HFFc6 (cell line): Measurements from ENCODE around the gene SHB. TPM values are rescaled to one million over a fixed set of nuclear protein-coding genes. Genes with fewer than 3 reads are reported as not detected.

ENCODE experiments used
- DNase-seq: peaks from one replicate; pipeline ENCODE4 v3.0.0-alpha.2; 2018
- H3K27ac Mint-ChIP-seq: 2 replicates; pipeline ENCODE4 v1.8.0; 2020; ENCODE audit warnings: mild to moderate bottlenecking, mixed read lengths
- H3K27me3 Mint-ChIP-seq: 2 replicates; pipeline ENCODE4 v1.8.0; 2021; ENCODE audit warnings: mild to moderate bottlenecking, moderate library complexity, mixed read lengths; ENCODE audit not compliant: insufficient read depth
- H3K36me3 Mint-ChIP-seq: 2 replicates; pipeline ENCODE4 v1.8.0; 2021; ENCODE audit warnings: low read depth, mixed read lengths
- H3K4me1 Mint-ChIP-seq: 2 replicates; pipeline ENCODE4 v1.8.0; 2020; ENCODE audit warnings: low read depth, mixed read lengths
- H3K4me3 Mint-ChIP-seq: 2 replicates; pipeline ENCODE4 v1.8.0; 2020; ENCODE audit warnings: mild to moderate bottlenecking, moderate library complexity, mixed read lengths
- H3K9me3 Mint-ChIP-seq: 2 replicates; pipeline ENCODE4 v1.8.0; 2020; ENCODE audit warnings: mild to moderate bottlenecking, mixed read lengths
- total RNA-seq, 6 experiments: library from RNA; stranded (reverse); fragmentation: NEBNext Ultra II Directional; extraction: Animal tissue kit (Norgen Biotek cat#: 25700); gene quantifications; 2 replicates in 1 of 6; 3 replicates in 5 of 6; pipeline ENCODE4 v1.2.3, GENCODE V29; 2021
- TF ChIP-seq, protein P1 (sequence below): fragments of 200-600 bp; sonication (generic); IDR thresholded peaks from 2 replicates; pipeline ENCODE4 v1.5.0; 2021; ENCODE audit warnings: antibody characterized with exemption, mild to moderate bottlenecking

SHB gene
- total RNA-seq, 6 experiments from 2014 or later = 26.8 to 29.8 (median 28.6) TPM

DNA sequence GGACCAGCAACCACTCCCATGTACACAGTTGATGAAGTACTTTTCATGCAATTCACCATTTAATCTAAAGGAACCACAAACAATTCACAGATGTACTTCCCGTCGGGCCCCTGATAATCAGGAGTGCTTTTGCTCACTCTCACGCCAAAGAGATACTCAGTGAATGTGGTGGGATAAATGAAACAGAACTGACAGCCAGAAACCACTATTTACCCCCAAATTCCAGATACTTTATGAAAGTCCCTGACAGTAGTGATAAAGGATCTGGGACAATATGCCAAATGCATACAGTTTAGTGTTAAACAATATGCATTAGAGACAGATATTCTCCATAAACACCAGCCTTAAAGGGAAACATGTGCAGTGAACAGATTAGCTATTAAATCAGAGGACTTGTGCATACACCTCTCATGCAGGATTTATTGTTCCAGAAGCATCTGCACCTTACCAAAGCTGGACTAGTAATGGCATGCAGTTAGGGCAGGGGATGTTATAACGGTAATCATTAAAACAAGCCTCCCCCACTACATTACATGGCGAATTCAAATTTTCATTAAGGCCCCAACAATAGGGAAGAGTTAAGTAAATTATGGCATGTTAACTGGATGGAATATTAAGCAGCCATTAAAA is 91.1 kb downstream of the SHB start:
- Mint-ChIP-seq H3K9me3 (no peaks in the 10 kb centered on the region), H3K4me1 (peaks cover 50% of the 10 kb centered on the region), H3K27me3 (peaks cover 2% of the 10 kb centered on the region; the same call in 1 of the 2 replicates), H3K4me3 (no peak overlapping the region), H3K27ac (peak overlapping the region; percentile 78), H3K36me3 (peaks cover 28% of the 10 kb centered on the region)
- no peak for DNase-seq
- TF ChIP-seq, protein P1, sequence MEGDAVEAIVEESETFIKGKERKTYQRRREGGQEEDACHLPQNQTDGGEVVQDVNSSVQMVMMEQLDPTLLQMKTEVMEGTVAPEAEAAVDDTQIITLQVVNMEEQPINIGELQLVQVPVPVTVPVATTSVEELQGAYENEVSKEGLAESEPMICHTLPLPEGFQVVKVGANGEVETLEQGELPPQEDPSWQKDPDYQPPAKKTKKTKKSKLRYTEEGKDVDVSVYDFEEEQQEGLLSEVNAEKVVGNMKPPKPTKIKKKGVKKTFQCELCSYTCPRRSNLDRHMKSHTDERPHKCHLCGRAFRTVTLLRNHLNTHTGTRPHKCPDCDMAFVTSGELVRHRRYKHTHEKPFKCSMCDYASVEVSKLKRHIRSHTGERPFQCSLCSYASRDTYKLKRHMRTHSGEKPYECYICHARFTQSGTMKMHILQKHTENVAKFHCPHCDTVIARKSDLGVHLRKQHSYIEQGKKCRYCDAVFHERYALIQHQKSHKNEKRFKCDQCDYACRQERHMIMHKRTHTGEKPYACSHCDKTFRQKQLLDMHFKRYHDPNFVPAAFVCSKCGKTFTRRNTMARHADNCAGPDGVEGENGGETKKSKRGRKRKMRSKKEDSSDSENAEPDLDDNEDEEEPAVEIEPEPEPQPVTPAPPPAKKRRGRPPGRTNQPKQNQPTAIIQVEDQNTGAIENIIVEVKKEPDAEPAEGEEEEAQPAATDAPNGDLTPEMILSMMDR = no peak

DNA sequence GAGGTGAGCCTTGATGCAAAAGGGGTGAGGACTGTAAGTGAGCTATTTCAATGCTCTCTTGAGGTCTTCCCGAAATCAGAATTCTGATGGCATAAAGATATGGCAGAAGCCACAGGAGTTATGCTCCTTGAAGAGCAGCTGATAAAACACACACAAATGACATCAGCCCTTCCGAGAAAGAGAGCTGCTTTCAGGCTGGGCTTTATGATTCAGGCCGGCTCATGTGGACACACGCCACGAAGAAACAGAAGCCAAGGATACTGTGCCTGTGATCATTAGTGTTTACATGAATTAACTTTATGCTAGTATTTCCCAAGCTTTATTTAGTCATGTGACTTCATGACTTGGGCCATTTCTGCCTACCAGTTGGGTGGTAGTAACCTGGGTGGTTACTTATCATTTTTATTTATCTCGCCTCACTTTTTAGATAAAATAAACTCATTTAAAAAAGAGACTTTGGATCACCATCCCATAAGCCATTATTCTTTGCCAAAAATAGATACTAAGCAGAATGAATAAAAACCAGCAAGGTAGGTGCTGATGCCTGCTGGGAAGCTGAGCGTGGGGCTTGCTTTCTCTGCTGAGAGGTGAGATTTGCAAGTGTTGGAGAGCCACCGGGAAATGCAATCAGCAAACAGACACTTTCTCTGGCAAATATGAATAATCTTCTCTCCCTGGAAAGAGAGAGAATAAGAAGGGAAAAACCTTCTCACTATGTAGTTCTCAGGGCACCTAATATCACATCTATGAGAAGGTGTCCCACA is 92.1 kb downstream of the SHB start:
- TF ChIP-seq, protein P1 = no peak
- Mint-ChIP-seq H3K4me1 (peaks cover 60% of the 10 kb centered on the region), H3K27ac (peak overlapping the region; percentile 78), H3K4me3 (peak overlapping the region; percentile 18; the same call in 1 of the 2 replicates), H3K9me3 (no peaks in the 10 kb centered on the region), H3K27me3 (peaks cover 2% of the 10 kb centered on the region; the same call in 1 of the 2 replicates), H3K36me3 (peaks cover 33% of the 10 kb centered on the region)
- peak; percentile 82 for DNase-seq

DNA sequence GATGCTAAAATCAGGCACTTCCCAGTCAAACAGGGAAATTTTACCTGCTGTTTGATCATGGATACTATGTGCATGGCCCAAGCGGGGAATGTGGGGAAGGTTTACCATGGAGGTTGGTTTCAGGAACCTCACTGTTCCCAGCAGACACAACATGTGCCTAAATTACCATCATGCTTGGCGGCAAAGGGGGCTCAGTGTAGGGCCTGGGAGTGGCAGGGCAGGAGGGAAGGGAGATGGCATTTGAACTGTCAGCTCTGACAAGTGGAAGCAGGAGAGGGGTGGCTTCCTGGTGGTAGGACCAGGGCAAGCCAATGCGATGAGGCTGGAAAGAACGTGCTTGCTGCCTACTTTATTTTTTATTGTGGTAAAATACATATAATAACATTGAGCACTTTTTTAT is 93.4 kb downstream of the SHB start:
- Mint-ChIP-seq H3K27ac (peak overlapping the region; percentile 44), H3K4me3 (no peak overlapping the region), H3K9me3 (no peaks in the 10 kb centered on the region), H3K27me3 (peaks cover 2% of the 10 kb centered on the region; the same call in 1 of the 2 replicates), H3K36me3 (peaks cover 24% of the 10 kb centered on the region), H3K4me1 (peaks cover 62% of the 10 kb centered on the region)
- DNase-seq = no peak
- TF ChIP-seq, protein P1 = no peak

DNA sequence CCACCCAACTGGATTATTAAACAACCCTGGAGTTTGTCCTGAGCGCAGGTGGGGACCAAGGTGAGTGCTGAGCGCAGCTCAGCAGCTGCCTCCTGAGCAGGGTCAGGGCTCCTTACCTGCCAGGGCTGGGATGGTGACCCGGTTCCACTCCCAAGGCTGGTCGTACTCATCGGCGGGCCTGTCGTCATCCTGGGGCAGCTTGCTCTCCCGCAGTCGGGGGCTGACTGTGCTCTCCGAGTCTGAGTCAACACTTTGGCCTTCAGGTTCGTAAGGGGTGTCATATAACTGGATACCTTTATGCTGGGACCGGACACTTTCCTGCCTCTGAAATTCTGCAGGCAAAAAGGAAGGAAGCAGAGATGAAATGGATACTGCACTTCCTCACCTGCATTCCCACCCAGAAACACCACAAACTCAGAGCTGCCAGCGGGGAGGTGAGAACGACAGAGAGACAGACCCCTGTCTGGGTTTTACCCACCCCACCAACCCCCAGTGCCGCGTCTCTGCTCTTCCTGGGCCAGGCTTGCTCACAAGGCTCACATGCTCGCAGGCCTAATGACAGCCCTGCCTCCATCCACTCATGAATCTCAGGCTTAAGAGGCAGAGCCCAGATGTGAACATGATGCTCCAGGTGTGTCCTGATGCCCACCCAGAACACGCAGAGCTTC is 94.4 kb downstream of the SHB start:
- Mint-ChIP-seq H3K4me1 (peaks cover 64% of the 10 kb centered on the region), H3K9me3 (no peaks in the 10 kb centered on the region), H3K27ac (no peak overlapping the region), H3K4me3 (no peak overlapping the region), H3K27me3 (peaks cover 2% of the 10 kb centered on the region; the same call in 1 of the 2 replicates), H3K36me3 (peaks cover 20% of the 10 kb centered on the region)
- DNase-seq = no peak
- TF ChIP-seq, protein P1 = no peak

DNA sequence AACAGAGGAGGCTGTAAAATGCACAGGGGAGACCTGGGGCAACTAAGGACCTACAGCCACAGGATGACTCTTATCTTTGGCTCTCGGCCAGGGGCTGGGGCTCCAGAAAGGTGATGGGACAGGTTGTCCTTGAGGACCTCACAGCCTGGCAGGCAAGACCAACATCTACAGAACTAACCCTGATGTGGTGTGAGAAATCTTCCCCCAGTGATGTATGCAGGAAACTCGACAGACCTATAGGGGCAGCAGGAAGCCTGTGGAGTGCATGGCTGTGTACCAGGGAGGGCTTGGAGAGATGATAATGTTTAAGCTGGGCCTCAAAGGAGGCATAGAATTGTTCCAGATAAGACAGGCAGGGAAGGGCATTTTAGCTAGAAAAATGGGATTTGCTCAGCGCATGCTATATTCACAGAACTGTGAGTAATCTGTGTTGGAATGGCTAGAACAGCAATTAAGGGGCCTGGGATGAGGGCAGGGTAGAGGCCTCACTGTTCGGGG is 96.6 kb downstream of the SHB start:
- H3K36me3 Mint-ChIP-seq = peaks cover 26% of the 10 kb centered on the region
- H3K27ac Mint-ChIP-seq = peak overlapping the region; percentile 72
- DNase-seq = peak; percentile 9
- H3K4me1 Mint-ChIP-seq = peaks cover 74% of the 10 kb centered on the region
- peaks cover 5% of the 10 kb centered on the region; the same call in 1 of the 2 replicates for H3K27me3 Mint-ChIP-seq
- no peaks in the 10 kb centered on the region for H3K9me3 Mint-ChIP-seq
- TF ChIP-seq, protein P1 = peak; percentile 45
- peak overlapping the region; percentile 14; the same call in 1 of the 2 replicates for H3K4me3 Mint-ChIP-seq
